ENCODE results near the gene VPS39.

The VPS39 gene

DNA sequence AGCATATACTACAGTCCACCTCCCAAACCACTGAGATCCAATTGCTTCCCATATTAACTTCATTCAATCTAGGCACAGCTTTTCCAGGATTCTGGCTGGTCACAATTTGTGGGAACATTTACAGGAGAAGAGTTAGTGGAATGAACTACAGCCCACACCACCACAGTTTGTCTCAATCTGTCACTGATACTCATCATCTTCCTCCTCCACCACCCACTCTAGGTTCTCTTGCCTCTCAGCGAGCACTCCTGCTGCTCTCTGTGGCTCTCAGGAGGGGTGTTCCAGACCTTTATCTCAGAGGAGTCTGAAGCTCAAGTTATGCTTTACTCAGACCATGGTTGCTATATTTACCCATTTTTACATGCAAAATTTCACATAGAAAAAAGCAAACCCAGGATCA, 87.8 kb downstream of the VPS39 start:
- no peak for DNase-seq

DNA sequence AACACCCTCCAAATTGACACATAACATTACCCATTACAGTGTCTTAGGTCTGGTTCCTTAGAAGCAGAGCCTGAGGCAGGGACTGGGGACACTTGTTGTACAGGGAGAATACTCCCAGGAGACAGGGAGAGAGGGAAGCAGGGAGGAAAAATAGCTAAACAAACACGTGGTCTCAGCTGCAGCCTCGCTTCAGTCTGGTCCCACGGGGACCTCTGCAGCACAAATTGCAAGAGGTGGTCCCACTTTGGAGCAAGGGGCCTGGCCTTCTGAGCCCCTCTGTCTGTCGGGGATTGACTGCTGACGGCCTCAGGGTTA, 88.7 kb downstream of the VPS39 start:
- no peak for DNase-seq

DNA sequence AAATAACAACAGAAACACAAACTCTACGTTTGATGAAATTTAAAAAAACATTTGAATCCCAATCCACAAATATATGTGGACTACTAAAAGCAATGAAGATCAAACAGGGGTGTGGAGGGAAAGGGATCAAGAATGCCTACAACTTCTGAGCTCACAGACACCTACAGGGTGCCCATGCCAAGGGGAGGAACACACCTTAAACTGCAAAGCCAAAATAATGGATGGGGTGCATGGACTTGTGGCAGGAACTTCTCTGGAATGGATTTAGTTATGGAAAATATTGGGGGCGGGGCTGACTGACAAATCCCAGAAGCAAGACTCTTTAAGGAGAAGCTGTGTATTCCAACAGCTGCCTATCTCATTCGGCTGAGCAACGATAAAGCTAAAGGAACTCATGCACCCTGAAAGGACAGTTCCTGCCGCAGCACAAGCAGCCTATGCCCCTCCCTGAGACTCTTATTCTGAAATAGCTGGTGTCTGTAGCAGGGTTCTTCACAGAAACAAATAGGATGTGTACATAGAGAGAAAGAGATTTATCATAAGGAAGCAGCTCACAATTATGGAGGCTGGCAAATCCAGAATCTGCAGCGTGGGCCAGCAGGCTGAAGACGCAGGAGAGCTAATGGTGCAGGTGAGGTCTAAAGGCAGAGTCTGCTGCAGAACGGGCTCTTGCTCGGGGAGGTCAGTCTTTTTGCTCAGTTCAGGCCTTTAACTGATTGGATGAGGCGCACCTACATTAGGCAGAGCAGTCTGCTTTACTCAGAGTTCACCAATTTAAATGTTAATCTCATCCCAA, 89.3 kb downstream of the VPS39 start:
- peak; percentile 53 for DNase-seq

DNA sequence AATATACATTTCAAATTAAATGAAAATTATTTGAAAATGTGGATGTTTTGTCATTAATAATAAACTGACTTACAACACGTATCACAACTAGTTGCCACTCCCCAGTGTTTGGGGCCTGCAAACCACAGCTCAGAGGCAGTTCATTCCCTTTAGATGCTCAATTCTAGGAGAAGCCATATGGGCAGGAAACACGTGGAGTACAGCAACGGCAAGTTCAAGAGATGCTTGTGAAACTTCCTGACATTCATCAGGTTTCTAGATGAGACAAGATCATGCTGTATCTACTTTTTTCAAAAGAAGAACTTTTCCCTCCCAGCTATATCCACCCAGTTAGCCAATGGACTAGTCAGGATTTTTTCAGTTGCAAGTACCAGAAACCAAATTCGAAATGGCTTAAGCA, 96.2 kb downstream of the VPS39 start:
- DNase-seq, result no peak

DNA sequence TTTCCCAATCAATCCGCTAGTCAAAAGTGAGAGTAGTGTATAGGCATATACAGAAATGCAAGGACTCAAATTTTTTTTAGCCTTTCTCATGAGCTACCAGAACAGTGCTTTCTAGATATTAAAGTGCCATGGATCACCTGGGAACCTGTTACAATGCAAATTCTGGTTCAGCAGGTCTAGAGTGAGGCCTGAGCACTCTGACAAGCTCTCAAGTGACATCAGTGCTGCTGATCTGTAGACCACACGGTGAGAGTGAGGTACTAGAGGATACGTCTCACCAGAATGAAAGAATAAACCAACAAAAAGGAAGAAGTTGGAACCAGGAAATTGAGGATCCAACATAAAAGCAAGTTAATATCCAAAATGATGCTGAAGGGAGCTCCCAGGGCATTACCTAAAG, 97.7 kb downstream of the VPS39 start:
- peak; percentile 17 for DNase-seq

DNA sequence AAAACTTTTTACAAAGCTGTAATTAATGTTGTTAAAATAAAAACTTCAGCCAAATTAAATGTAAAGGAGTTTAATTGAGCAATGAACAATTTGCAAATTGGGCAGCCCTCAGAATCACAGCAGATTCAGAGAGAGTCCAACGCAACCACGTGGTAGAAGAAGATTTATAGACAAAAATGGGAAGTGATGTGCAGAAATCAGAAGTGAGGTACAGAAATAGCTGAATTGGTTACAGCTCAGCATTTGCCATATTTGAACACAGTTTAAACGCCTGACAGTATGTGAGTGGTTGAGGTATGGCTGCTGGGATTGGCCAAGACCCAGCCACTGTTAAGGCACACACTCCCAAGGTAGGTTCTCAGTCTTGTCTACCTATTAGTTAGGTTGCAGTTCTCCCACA, 99.3 kb downstream of the VPS39 start:
- DNase-seq, result no peak
